T1000 (cell line): ENCODE measurements around the gene GAL3ST2.
"Not testable (repeated sequence)": the region's sequence is repeated elsewhere in the genome, so short reads cannot be mapped to it uniquely, and the experiment has no call there.

ENCODE experiments used
- DNase-seq: peaks from one replicate; lab custom pipeline; 2025; ENCODE audit warnings: mixed read lengths; lab: John Stamatoyannopoulos, UW

GAL3ST2 gene

GRCh38 chr2:241748468-241749256 lies 28.0 kb upstream of the GAL3ST2 start:
- DNase-seq, result no peak

- DNase-seq, result no peak
These were observed 26.4 kb upstream of the GAL3ST2 start for GRCh38 chr2:241750076-241750840.

GRCh38 chr2:241751152-241751551 lies 25.5 kb upstream of the GAL3ST2 start:
- DNase-seq, result no peak

- DNase-seq, result no peak
These were observed 24.8 kb upstream of the GAL3ST2 start for GRCh38 chr2:241751776-241752175.

- DNase-seq, result no peak
These were observed 24.4 kb upstream of the GAL3ST2 start for GRCh38 chr2:241752253-241752652.

DNA sequence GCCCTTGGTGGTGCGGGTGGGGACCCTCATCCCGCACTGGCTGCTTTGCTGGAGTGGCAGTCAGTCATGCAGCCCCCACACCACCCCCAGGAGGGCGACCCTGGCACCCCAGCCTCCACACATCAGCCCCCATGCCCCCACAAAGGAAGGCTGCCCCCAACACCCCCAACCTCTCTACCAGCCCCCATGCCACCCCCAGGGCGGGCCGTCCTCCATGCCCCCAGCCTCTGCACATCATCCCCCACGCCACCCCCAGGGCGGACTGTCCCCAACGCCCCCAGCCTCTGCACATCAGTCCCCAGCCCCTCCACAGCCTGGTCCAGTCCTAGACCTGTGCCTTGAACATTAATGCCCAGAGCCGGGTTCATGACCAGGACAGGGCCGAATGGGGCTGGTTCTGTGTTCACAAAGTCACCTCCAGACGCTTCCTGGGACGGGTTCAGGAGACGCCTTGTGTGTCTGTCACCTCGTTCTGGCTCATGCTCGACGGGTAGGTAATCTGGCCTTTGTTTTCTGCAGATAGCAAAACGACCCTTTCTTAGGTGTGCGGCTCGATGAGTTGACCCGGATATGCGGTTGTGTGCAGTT lies 23.8 kb upstream of the GAL3ST2 start:
- no peak for DNase-seq

DNA sequence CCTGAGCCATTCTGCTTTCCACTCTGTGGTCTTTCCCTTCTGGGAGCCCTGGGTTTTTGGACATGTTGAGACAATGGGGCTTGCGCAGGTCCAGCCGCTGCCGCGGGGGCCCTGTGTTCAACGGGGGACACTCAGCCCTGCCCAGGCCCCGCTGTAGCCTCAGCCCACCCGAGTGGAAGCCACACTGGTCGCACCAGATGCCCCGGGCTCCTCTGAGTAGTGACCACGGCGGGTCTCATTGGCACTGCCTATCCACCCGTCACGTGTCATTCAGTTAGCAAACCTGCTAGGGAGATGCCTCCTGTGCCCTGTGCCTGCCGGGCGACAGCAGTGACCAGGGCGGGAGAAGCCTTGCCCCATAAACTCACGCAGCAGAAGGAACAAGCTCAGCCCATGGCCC lies 23.1 kb upstream of the GAL3ST2 start:
- no peak for DNase-seq

DNA sequence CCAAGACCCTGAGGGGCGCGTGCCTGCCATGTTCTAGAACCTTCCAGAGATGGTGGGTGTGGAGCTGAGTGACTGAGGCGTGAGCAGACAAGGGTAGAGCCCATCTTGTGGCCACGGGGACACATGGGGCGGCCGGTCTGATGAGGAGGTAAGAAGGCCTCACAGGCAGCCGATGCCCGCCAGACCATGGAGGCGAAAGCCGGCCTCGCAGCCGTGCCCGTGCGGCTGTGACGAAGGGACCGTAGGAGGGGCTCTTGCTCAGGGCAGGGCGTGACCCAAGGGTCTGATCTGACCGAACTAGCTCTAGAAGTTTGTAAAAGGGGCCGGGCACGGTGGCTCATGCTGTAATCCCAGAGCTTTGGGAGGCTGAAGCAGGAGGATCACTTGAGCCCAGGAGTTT lies 22.6 kb upstream of the GAL3ST2 start:
- DNase-seq, result no peak

DNA sequence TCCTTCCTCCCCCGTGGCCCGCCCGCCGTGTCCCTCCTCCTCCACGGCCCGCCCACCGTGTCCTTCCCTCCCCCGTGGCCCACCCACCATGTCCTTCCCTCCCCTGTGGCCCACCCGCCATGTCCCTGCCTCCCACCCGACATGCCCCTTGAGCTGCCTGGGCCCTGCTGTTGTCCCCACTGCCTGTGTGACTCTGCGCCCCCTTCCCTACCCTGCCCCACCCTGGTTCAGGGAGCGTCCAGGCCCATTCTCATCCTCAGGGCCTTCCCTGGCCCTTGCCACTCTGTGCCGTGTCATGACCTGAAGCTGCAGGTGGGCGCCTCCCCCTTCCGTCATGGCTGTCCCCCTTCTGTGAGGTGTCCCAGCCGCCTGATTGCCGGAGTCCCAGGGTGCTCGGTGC lies 21.5 kb upstream of the GAL3ST2 start:
- no peak for DNase-seq

GRCh38 chr2:241755777-241756176 lies 20.8 kb upstream of the GAL3ST2 start:
- no peak for DNase-seq

GRCh38 chr2:241759067-241759807 lies 17.4 kb upstream of the GAL3ST2 start:
- DNase-seq, result no peak

GRCh38 chr2:241759893-241760292 lies 16.7 kb upstream of the GAL3ST2 start:
- not testable (repeated sequence) for DNase-seq

DNA sequence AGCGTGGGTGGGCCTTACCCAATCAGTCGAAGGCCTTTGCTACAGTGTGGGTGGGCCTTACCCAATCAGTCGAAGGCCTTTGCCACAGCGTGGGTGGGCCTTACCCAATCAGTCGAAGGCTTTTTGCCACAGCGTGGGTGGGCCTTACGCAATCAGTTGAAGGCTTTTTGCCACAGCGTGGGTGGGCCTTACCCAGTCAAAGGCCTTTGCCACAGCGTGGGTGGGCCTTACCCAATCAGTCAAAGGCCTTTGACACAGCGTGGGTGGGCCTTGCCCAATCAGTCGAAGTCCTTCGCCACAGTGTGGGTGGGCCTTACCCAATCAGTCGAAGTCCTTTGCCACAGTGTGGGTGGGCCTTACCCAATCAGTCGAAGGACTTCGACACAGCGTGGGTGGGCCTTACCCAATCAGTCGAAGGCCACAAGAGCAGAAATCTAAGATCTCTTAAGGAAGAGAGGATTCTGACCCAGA lies 16.3 kb upstream of the GAL3ST2 start:
- no peak for DNase-seq

- DNase-seq, result no peak
These were observed 14.2 kb upstream of the GAL3ST2 start for GRCh38 chr2:241762321-241762932.

DNA sequence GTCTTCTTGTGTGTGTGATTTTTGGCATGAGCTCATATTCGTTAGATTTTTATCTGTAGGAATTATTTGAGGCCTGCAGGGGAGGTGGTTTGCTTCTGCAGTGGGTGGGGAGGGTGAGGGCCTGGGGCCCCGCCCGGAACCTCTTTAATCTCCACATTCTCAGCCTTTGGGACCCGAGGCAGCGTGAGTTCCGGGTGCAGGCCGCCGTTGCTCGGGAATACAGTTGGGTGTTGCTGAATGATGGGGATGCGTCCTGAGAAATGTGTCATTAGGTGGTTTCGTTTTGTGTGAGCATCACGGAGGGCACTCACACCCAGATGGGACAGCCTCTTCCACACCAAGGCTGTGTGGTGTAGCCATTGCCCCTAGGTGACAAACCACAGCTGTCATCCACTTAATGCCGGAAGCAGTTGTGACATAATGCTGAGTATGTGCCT lies 13.7 kb upstream of the GAL3ST2 start:
- no peak for DNase-seq

GRCh38 chr2:241763551-241764274 lies 12.9 kb upstream of the GAL3ST2 start:
- DNase-seq, result no peak

DNA sequence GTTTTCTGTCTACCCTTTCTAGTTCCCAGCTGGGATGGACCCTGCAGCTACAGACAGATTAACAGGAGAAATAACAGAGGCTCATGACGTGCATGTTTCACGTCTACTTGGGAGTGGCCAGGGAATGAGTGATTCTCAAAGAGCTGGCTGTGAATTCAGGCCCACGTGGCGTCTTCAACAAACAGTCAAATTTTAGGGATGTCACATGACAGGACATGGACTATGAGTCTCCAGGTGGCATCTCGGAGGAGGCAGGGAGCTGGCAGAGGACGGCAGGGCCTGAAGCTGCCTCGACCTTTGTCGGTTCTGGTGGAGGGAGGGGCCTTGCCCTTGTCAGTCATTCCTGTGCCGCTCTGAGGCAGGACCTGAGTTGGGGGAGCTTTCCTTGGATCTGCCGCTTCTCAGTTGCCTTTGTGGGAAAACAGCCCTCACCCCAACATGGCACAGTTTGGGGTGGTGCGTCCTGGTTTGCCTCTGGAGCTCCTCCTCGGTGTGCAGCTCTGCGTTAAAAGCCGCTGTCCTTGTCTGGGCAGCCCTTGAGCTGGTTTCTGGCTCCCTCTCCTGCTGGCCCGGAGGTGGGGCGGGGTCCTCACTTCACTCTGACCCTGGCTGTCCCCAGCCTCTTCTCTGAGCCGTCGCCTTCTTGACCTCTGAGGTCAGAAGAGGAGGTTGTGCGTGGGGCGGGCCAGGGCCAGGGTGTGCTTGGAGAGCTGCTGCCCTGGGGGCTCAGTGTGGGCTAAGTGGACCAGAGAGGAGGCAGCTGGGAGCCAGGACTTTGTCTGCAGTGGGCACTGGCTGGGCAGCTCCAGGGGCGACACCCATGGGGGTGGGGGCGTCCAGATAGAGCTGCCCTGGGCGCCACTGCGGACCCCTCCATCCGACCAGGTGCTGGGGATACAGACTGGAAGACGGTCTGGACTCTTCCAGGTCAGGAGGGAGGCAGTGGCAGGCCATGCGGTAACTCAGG lies 12.1 kb upstream of the GAL3ST2 start:
- DNase-seq, result no peak

DNA sequence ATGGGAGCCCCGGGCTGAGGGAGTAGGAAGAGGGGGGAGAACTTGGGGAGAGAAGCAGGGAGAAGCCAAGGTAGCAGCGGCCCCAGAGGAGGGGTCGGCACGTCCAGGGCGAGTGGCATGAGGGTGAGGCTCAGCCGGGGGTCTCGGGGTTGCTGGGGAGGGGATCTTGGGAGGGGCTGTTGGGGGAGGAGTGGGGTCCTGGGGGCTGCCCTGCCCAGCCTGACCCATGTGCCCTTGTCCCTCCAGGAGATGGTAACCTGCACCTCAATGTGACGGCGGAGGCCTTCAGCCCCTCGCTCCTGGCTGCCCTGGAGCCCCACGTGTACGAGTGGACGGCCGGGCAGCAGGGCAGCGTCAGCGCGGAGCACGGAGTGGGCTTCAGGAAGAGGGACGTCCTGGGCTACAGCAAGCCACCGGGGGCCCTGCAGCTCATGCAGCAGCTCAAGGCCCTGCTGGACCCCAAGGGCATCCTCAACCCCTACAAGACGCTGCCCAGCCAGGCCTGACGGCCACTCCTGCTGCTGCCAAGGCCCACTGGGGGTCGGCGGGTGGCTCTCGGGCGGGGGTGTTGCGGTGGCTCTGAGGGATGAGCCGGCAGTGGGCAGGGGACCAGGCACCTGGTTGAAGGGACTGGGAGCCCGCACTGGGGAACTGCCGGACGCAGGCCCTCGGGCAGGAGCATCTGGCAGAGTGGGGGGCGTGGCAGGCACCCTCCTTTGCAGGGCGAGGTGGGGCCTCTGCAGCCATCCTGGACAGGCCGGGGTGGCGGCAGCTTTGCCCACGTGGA lies 9.0 kb upstream of the GAL3ST2 start:
- DNase-seq, result no peak

- DNase-seq, result no peak
These were observed 8.3 kb upstream of the GAL3ST2 start for GRCh38 chr2:241768251-241768711.
